Glomerular visceral epithelial cell (primary cell): ENCODE measurements around the gene BICRA.
"Not testable (repeated sequence)": the region's sequence is repeated elsewhere in the genome, so short reads cannot be mapped to it uniquely, and the experiment has no call there.

Experiments
- DNase-seq: peaks from one replicate; pipeline ENCODE4 v3.0.0-alpha.2; 2016; ENCODE audit errors: extremely low spot score

BICRA gene

DNA sequence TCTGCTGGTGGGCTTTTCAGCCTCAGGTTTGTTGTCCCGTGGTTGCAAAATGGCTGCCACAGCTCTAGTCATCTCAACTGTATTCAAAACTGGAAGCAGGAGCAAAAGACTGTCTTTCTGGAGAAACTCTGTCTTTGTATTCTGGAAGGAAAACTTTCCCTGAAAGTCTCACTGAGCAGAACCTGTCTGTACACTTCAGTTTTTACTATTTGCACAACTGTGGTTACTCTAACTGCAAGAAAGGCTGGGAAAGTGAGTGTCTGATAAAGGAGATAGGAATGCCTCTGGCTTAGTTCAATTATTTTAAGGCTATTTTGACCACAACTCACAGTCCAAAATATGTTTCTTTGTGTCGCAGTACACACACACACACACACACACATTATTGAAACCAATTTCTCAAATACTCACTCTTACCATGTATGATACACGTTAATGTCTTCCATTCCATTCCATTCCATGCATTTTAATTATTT, 54.5 kb downstream of the BICRA start:
- DNase-seq, result peak; percentile 74

- DNase-seq, result peak; percentile 83
Measured at GRCh38 chr19:47663911-47664771, 55.2 kb downstream of the BICRA start.

DNA sequence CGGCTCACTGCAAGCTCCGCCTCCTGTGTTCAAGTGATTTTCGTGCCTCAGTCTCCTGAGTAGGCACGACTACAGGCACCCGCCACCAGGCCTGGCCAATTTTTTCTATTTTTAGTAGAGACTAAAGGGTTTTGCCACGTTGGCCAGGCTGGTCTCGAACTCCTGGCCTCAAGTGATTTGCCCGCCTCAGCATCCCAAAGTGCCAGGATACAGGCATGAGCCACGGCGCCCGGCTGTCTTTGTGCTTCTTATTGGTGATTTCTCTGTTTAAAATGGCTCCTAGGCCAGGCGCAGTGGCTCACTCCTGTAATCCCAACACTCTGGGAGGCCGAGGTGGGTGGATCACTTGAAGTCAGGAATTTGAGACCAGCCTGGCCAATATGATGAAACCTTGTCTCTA, 59.6 kb downstream of the BICRA start:
- not testable (repeated sequence) for DNase-seq

- no peak for DNase-seq
Measured at GRCh38 chr19:47670736-47671135, 61.8 kb downstream of the BICRA start.

GRCh38 chr19:47671499-47671898, 62.6 kb downstream of the BICRA start:
- DNase-seq, result no peak

- no peak for DNase-seq
Measured at GRCh38 chr19:47673426-47673825, 64.5 kb downstream of the BICRA start.

DNA sequence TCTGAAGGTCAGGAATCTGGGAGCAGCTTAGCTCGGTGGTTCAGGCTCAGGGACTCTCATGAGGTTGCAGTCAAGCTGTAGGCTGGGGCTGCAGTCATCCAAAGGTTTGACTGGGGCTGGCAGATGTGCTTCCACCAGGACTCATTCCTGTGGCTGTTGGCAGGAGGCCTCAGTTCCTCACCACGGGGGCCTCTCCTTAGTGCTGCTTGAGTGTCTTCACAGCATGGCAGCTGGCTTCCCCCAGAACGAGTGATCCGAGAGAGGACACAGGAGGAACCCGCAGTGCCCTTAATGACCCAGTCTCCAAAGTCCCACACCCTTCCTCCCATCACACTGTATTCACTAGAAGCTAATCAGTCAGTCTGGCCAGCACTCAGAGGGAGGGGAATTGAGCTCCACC, 65.6 kb downstream of the BICRA start:
- no peak for DNase-seq

DNA sequence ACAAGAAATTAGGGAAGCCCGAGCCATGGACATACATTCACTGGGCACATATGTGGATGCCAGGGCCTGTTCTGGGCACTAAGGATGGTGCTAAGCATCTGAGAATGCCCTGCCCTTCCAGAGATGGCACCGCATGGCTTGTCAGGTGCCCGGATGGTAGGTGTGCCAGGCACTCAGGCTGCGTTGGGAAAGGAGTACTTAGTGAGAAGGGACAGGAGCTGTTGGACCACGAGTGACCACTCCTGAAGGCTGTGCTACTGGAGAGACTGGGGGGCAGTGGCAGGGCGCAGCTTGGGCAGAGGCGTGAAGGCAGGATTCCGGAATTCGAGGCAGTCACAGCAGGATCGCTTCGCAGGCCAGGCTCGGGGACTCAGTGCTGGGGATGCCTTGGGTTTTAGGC, 66.3 kb downstream of the BICRA start:
- DNase-seq, result no peak

- no peak for DNase-seq
Measured at GRCh38 chr19:47675859-47676258, 66.9 kb downstream of the BICRA start.

DNA sequence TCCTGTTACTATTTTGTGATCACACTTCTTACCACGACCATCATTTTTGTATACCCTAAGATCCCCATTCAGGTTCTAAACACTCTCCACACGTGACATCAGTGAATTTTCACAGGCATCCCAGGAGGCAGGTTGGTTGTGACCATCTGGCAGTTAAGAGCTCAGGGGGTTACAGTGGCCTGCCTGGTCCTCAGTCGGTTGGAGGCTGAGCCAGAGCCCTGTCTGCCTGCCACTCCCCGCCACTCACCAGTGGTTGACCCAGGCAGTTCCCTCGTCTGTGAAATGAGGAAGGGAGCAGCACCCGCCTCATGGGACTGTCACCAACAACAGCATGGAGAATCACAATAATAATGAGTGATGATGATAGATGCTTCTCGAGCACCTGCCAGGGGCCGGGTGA, 67.9 kb downstream of the BICRA start:
- no peak for DNase-seq

DNA sequence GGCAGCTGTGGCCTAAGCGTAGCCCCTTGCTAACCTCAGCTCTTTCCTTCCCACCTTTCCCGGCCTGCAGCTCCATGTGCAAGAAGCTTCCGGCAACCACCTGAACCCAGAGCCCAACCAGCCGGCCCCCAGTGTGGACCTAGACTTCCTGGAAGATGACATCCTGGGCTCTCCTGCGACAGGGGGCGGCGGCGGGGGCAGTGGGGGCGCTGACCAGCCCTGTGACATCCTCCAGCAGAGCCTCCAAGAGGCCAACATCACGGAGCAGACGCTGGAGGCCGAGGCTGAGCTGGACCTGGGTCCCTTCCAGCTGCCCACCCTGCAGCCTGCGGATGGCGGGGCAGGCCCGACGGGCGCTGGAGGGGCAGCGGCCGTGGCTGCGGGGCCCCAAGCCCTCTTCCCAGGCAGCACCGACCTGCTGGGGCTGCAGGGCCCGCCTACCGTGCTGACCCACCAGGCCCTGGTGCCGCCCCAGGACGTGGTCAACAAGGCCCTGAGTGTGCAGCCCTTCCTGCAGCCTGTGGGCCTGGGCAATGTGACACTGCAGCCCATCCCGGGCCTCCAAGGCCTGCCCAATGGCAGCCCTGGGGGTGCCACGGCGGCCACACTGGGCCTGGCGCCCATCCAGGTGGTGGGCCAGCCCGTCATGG, 70.4 kb downstream of the BICRA start:
- no peak for DNase-seq

GRCh38 chr19:47679922-47680857, 71.3 kb downstream of the BICRA start:
- no peak for DNase-seq

DNA sequence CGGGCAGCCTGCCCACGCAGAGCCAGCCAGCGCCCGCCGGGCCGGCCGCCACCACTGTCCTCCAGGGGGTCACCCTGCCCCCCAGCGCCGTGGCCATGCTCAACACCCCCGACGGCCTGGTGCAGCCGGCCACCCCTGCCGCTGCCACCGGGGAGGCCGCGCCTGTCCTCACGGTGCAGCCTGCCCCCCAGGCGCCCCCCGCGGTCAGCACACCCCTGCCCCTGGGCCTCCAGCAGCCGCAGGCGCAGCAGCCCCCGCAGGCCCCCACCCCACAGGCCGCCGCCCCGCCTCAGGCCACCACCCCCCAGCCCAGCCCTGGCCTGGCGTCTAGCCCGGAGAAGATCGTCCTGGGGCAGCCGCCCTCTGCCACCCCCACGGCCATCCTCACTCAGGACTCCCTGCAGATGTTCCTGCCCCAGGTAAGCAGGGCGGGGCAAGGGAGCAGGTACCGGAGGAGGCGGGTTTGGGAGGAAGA, 72.0 kb downstream of the BICRA start:
- no peak for DNase-seq

- no peak for DNase-seq
Measured at GRCh38 chr19:47681388-47681787, 72.5 kb downstream of the BICRA start.

GRCh38 chr19:47681936-47682335, 73.0 kb downstream of the BICRA start:
- DNase-seq, result no peak

DNA sequence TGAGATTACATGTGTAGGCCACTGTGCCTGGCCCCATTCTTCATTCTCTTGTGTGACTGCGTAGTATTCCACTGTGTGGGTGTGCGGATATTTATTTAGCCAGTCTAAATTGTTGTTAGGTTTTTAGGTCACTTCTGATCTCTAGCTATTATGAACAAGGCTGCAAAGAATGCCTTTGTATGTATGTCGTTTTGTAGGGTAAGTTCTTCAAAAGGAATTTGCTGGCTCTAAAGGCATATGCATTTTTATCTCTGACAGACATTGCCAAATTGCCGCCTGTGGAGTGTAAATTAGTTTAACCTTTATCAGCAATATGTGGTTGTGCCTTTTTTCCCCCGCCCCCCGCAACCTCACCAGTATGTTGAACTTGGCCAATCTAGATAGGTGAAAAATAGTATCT, 74.0 kb downstream of the BICRA start:
- DNase-seq, result no peak

DNA sequence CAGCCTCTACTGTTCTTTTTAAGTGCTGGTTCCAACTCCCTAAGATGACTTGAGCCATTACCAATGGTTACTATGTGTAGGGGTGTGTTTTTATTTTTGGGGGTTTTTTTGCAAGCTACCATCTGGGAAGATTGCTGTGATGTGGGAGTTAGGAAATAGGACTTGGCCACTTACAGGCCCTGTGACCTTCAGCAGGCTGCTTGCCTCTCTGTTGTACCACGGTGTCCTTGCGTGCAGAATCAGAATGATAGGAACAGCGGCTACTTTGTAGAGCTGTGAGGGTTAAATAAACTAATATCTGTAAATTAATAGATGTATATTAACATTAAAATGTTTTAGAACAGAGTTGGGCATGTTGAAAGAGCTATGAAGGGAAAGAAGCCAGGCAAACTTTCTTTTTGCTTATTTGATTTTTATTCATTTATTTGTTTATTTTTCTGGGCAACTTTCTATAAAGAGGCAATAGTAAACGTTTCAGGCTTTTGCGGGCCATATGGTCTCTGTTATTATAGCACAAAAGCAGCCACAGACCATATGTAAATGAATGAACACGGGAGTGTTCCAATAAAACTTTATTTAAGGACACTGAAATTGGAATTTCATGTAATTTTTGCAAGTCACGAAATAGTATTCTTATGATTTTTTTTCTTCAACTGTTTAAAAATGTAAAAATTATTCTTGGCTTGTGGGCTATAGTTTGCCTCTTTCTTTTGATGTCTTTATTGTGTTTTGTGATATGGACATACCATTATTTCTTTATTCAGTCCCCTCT, 77.9 kb downstream of the BICRA start:
- no peak for DNase-seq

DNA sequence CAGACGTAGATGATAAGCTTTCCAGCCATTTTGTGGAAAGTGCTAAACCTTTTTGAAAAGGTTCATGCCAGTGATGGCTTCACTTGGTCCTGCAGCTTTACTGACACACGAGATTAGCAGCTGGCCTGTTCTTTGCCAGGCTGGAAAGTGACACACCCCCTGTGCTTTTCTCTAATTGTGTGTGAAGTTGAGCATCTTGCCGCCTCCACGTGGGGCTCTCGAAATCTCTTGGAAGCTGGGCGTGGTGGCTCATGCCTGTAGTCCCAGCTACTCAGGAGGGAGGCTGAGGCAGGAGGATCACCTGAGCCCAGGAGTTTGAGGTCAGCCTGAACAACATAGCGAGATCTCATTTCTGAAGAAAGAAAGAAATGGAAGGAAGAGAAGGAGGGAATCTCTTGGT, 79.0 kb downstream of the BICRA start:
- no peak for DNase-seq

DNA sequence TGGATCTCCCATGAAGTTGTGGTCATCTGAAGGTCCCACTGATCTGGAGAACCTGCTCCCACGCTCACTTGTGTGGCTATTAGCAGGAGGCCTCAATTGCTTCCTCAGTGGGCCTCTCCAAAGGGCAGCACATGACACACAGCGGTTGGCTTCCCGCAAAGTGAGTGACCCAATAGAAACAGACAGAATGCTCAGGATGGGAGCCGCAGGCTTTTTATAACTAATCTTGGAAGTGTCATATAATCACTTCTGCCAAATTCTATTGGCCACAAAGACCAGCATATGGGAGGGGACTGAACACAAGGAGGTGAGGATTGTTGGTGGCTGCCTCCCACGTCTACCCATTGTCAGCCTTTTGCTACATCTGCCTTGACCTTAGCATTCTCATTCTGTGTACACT, 82.2 kb downstream of the BICRA start:
- DNase-seq, result no peak

DNA sequence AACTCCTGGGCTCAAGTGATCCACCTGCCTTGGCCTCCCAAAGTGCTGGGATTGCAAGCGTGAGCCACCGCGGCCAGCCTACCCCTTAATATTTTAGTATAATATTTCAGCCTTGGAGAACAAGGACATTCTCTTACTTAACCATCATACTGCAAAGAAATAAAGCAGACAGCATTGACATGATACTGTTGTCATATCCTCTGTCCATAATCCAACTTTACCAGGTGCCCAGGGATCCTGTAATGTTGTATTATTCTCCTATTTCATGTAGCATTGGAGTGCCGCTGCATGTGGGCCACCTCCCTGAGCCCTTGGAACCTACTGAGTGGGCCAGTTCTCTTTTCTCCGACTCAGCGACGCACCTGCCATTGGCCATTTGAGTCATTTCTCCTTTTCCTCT, 82.8 kb downstream of the BICRA start:
- DNase-seq, result no peak

- DNase-seq, result no peak
Measured at GRCh38 chr19:47693489-47693888, 84.6 kb downstream of the BICRA start.
